ENCODE measurements around the gene LRP5. TPM values are rescaled to one million over a fixed set of nuclear protein-coding genes. Genes with fewer than 3 reads are reported as not detected.
"Not testable (repeated sequence)": the region's sequence is repeated elsewhere in the genome, so short reads cannot be mapped to it uniquely, and the experiment has no call there.

The LRP5 gene
- total and polyA plus RNA-seq, 9 donors: 3.1 to 63.8 (median 47.2) TPM

GRCh38 chr11:68470304-68470811 is 158.0 kb downstream of the LRP5 start:
- DNase-seq: no peak
- Histone ChIP-seq H3K27ac (no peak overlapping the region), H3K9me3 (no peaks in the 10 kb centered on the region), H3K4me1 (ENCODE audit: insufficient read depth) (peaks cover 43% of the 10 kb centered on the region), H3K36me3 (no peaks in the 10 kb centered on the region), H3K27me3 (no peaks in the 10 kb centered on the region), H3K4me3 (no peak overlapping the region)
- intact Hi-C loops (cut with DNase I): no loop called here
- TF ChIP-seq POLR2A (IDR thresholded peaks at IDR 0.05) (no peak), EP300 (IDR thresholded peaks at IDR 0.05) (no peak)
- TF ChIP-seq, protein P1, sequence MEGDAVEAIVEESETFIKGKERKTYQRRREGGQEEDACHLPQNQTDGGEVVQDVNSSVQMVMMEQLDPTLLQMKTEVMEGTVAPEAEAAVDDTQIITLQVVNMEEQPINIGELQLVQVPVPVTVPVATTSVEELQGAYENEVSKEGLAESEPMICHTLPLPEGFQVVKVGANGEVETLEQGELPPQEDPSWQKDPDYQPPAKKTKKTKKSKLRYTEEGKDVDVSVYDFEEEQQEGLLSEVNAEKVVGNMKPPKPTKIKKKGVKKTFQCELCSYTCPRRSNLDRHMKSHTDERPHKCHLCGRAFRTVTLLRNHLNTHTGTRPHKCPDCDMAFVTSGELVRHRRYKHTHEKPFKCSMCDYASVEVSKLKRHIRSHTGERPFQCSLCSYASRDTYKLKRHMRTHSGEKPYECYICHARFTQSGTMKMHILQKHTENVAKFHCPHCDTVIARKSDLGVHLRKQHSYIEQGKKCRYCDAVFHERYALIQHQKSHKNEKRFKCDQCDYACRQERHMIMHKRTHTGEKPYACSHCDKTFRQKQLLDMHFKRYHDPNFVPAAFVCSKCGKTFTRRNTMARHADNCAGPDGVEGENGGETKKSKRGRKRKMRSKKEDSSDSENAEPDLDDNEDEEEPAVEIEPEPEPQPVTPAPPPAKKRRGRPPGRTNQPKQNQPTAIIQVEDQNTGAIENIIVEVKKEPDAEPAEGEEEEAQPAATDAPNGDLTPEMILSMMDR (IDR thresholded peaks at IDR 0.05): no peak
- 81 to 84% (median 82%) methylated on average over 4 of the region's 4 CpGs for WGBS, 3 donors

DNA sequence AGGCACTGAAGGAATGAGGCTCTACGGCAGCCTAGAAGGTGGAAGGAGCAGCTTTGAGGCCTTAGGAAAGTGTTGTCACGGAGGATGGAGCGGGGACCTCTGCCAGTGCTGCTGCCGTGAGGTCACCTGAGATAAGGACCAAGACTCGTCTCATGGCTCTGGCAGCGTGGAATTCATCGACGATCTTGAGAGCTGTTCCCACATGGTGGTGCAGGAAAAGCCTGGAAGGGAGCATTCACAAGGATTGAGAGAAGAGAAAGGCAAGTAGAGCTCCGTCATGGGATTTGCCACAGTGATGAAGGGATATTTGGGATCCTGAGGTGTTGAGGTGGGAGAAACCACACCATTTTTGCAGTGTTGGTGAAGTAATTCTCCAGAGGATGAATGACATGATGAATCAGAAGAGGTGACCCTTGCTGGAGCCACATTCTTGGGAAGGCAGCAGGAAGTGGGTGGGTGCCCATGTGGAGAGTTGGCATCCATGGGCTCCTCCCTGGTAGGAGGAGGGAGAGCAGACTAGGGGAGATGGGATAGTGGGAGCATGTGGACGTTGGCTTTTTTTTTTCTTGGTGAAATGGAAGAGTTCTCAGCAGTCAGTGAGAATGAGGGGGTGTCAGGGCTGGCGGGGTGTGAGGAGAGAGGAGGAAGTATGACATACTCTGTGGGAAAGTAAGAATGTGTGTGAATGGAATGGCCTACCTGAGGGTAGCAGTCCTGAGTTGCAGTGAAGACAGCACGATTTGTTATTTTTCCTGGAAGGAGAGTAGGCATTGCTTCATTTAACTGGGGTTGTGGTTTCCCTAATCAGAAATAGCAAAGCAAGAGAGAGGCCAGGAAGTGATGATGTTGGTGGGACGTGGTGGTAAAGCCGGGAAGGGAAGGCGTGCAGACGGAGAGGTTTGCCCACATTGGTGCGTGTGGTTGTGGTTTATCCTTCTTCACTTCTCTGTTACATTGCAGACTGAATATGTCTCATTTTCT is 159.3 kb downstream of the LRP5 start:
- Histone ChIP-seq H3K36me3 (no peaks in the 10 kb centered on the region), H3K9me3 (no peaks in the 10 kb centered on the region), H3K27ac (no peak overlapping the region), H3K4me3 (no peak overlapping the region), H3K4me1 (ENCODE audit: insufficient read depth) (peaks cover 37% of the 10 kb centered on the region), H3K27me3 (no peaks in the 10 kb centered on the region)
- intact Hi-C loops (cut with DNase I): no loop called here
- TF ChIP-seq EP300 (IDR thresholded peaks at IDR 0.05) (no peak), POLR2A (IDR thresholded peaks at IDR 0.05) (no peak)
- TF ChIP-seq, protein P1 (IDR thresholded peaks at IDR 0.05): no peak
- no peak for DNase-seq
- WGBS, 3 donors: 77 to 88% (median 83%) methylated on average over 17 of the region's 17 CpGs

DNA sequence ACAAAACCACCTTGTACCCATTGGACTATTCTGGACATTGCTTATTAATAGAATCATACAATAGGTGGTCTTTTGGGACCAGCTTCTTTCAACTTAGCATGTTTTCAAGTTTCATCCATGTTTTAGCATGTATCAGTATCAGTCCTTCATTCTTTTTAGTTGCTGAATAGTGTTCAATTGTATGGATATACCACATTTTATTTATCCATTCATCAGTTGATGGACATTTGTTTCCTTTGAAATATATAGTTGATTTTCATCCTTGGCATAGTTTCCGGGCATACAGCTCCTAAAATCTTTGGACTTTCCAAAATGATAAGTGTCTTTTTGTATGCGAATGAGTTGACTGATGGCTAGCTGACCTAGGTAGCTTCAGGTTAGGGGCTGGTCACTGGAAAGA is 160.4 kb downstream of the LRP5 start:
- Histone ChIP-seq H3K27ac (no peak overlapping the region), H3K4me1 (ENCODE audit: insufficient read depth) (peaks cover 35% of the 10 kb centered on the region), H3K36me3 (no peaks in the 10 kb centered on the region), H3K27me3 (no peaks in the 10 kb centered on the region), H3K4me3 (no peak overlapping the region), H3K9me3 (no peaks in the 10 kb centered on the region)
- no peak for TF ChIP-seq EP300 (IDR thresholded peaks at IDR 0.05)
- TF ChIP-seq, protein P1 (IDR thresholded peaks at IDR 0.05): no peak
- no peak for TF ChIP-seq POLR2A (IDR thresholded peaks at IDR 0.05)
- no peak for DNase-seq
- 96 to 99% (median 97%) methylated on average over 2 of the region's 2 CpGs for WGBS, 3 donors
- intact Hi-C loops (cut with DNase I): no loop called here

DNA sequence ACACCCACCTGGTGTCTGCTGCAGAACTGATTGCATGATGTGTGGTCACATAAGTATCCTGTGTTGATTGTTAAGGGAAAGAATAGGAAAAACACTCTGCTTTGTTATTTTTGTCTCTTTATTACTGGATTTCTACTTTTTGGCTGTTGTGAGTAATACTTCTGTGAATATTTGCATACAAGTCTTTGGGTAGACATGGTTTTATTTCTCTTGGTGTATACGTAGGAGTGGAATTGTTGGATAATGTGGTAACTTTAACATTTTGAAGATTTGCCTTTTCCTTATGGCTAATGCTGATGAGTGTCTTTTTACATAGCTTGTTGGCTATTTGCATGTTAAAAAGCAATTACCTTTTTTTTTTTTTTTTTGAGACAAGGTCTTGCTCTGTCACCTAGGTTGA is 161.3 kb downstream of the LRP5 start:
- no peak for DNase-seq
- H3K4me1 ChIP-seq (ENCODE audit: insufficient read depth): peaks cover 31% of the 10 kb centered on the region
- no peak overlapping the region for H3K4me3 ChIP-seq
- H3K9me3 ChIP-seq: no peaks in the 10 kb centered on the region
- H3K36me3 ChIP-seq: no peaks in the 10 kb centered on the region
- H3K27me3 ChIP-seq: no peaks in the 10 kb centered on the region
- 65 to 78% (median 67%) methylated on average over 1 of the region's 1 CpG for WGBS, 3 donors
- no peak overlapping the region for H3K27ac ChIP-seq
- TF ChIP-seq POLR2A (IDR thresholded peaks at IDR 0.05) (no peak), EP300 (IDR thresholded peaks at IDR 0.05) (no peak)
- TF ChIP-seq, protein P1 (IDR thresholded peaks at IDR 0.05): no peak
- intact Hi-C loops (cut with DNase I): no loop called here

- H3K27me3 ChIP-seq; H3K36me3 ChIP-seq; H3K9me3 ChIP-seq; H3K4me3 ChIP-seq; H3K27ac ChIP-seq; DNase-seq; intact Hi-C loops (cut with DNase I): not testable (repeated sequence)
- WGBS, 3 donors: 93 to 99% (median 94%) methylated on average over 21 to 34 of the region's 34 CpGs
- peaks cover 25% of the 10 kb centered on the region for H3K4me1 ChIP-seq (ENCODE audit: insufficient read depth)
These were observed 163.2 kb downstream of the LRP5 start for GRCh38 chr11:68475626-68476025.

Data from ovary (tissue), 9 donors.